NB4 (cell line): ENCODE measurements around the gene SEC61A1.

ENCODE experiments used
- DNase-seq: peaks from one replicate; pipeline ENCODE4 v3.0.0; 2010; ENCODE audit warnings: low read depth
- H3K4me3 ChIP-seq: one replicate; pipeline ENCODE4 v1.5.1; 2011; ENCODE audit warnings: mild to moderate bottlenecking, low read depth, low read length, moderate library complexity
- MAX ChIP-seq: IDR thresholded peaks from 2 replicates; pipeline ENCODE4 v1.6.1; 2011; ENCODE audit warnings: low read depth, low read length
- MYC ChIP-seq: IDR thresholded peaks from 2 replicates; pipeline ENCODE4 v1.6.1; 2011; ENCODE audit warnings: low read depth, low read length
- POLR2A ChIP-seq: IDR thresholded peaks from 2 replicates; pipeline ENCODE4 v1.6.1; 2011; ENCODE audit warnings: mild to moderate bottlenecking; ENCODE audit not compliant: insufficient read length; ENCODE audit errors: extremely low read depth
- TF ChIP-seq, protein P1 (sequence below): IDR thresholded peaks from one replicate; pipeline ENCODE4 v1.5.1; 2012; ENCODE audit warnings: low read depth, low read length

Gene SEC61A1

GRCh38 chr3:128062033-128062745 is 10.0 kb downstream of the SEC61A1 start:
- no peak for DNase-seq
- no peak overlapping the region for H3K4me3 ChIP-seq
- TF ChIP-seq, protein P1, sequence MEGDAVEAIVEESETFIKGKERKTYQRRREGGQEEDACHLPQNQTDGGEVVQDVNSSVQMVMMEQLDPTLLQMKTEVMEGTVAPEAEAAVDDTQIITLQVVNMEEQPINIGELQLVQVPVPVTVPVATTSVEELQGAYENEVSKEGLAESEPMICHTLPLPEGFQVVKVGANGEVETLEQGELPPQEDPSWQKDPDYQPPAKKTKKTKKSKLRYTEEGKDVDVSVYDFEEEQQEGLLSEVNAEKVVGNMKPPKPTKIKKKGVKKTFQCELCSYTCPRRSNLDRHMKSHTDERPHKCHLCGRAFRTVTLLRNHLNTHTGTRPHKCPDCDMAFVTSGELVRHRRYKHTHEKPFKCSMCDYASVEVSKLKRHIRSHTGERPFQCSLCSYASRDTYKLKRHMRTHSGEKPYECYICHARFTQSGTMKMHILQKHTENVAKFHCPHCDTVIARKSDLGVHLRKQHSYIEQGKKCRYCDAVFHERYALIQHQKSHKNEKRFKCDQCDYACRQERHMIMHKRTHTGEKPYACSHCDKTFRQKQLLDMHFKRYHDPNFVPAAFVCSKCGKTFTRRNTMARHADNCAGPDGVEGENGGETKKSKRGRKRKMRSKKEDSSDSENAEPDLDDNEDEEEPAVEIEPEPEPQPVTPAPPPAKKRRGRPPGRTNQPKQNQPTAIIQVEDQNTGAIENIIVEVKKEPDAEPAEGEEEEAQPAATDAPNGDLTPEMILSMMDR = no peak
- TF ChIP-seq POLR2A (no peak), MYC (no peak), MAX (no peak)

DNA sequence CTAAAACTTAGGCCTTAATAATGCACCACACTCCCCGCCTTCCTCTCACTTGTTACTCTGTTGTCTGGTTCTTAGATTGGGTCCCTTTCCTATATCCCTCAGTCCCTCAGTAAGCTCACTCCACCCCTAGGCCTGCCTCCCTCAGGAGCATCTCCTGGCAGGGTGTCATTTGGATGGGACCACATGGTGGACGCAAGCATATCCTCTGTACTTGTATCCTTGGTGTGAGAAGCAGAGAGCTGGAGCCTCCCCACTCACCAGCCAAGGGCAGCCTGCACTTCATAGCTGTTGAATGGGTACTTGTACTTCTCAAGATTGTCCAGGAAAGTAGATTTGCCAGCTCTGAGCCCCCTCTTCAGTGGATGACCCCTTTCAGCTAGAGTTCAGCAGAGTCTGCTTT is 11.6 kb downstream of the SEC61A1 start:
- no peak for DNase-seq
- TF ChIP-seq MAX (no peak), MYC (no peak)
- H3K4me3 ChIP-seq = no peak overlapping the region

DNA sequence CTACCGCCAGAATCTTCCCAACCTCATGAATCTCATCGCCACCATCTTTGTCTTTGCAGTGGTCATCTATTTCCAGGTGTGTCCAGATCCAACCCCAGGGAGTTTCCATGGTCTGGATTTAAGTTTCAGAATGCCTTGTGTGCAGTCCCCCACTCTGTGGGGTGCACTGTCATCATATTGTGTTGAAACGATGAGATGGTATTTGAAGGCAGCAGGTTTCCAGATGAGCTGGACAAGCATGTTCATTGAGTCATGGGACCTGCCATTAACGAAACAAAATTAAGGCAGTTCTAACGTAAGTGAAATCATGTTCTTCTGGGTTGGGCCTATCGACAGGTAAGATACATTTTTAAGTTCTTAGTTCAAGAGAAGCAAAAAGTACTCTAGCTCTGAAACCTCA is 12.7 kb downstream of the SEC61A1 start:
- H3K4me3 ChIP-seq = no peak overlapping the region
- no peak for DNase-seq
- no peak for TF ChIP-seq POLR2A
- no peak for TF ChIP-seq MYC
- TF ChIP-seq, protein P1 = no peak
- TF ChIP-seq MAX = no peak

- no peak overlapping the region for H3K4me3 ChIP-seq
- no peak for DNase-seq
- TF ChIP-seq, protein P1 = no peak
- TF ChIP-seq POLR2A (no peak), MAX (no peak), MYC (no peak)
Measured at GRCh38 chr3:128066114-128066513, 13.9 kb downstream of the SEC61A1 start.

DNA sequence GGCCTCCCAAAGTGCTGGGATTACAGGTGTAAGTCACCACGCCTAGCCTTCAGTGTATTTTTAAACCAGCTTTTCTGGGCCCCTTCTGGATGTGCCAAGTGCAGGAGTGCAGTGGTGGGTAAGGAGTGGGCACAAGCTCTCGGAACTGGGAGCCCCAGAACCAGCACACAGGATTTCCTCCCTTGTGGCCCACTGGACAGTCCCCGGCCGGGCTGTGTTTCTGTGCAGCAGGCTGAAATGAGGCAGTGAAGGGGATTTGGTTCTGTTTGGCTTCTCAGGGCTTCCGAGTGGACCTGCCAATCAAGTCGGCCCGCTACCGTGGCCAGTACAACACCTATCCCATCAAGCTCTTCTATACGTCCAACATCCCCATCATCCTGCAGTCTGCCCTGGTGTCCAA is 14.4 kb downstream of the SEC61A1 start:
- no peak overlapping the region for H3K4me3 ChIP-seq
- TF ChIP-seq, protein P1 = no peak
- no peak for TF ChIP-seq MYC
- no peak for DNase-seq

DNA sequence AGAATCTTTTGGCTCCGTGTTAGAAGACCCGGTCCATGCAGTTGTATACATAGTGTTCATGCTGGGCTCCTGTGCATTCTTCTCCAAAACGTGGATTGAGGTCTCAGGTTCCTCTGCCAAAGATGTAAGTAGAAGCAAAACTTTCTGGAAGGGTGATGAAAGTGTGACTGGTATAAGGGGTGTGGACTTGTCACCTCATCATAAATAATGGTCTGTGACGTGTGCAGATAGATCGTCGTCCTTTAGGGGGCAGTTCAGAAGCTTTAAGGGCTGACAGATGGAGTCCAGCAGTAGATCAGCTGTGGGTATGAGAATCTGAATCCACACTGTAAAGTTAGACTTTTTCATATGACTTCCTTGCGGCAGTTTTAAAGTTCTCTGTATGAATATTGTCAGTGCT is 15.3 kb downstream of the SEC61A1 start:
- no peak for TF ChIP-seq POLR2A
- no peak for TF ChIP-seq MYC
- TF ChIP-seq, protein P1 = no peak
- TF ChIP-seq MAX = no peak
- DNase-seq = no peak
- no peak overlapping the region for H3K4me3 ChIP-seq
